ENCODE measurements around the gene NSL1. TPM values are rescaled to one million over a fixed set of nuclear protein-coding genes. Genes with fewer than 3 reads are reported as not detected.

NSL1 gene
- polyA plus RNA-seq, 1 donor (not counting 4 experiments of a cell fraction or from before 2014, with no cell fraction given), result 25.5 TPM

GRCh38 chr1:212752934-212753497 is 38.6 kb downstream of the NSL1 start:
- H3K9me3 ChIP-seq (ENCODE audit: control insufficient read depth, low read depth, low read length), result no peaks in the 10 kb centered on the region
- no peaks in the 10 kb centered on the region for H4K20me1 ChIP-seq (ENCODE audit: control insufficient read depth, extremely low read depth, insufficient read depth, low read length)
- dilution Hi-C loops (cut with MboI; ENCODE audit: extremely low pct_ligation_motif_present, low sequenced_read_pairs), result no loop called here
- H3K4me2 ChIP-seq (ENCODE audit: control insufficient read depth, extremely low read depth, insufficient read depth, low read depth, low read length), result peak overlapping the region; percentile 14
- no peak overlapping the region for H3K4me3 ChIP-seq (ENCODE audit: control insufficient read depth in 2 of 3, extremely low read depth in 1 of 3, insufficient read depth in 2 of 3, low read depth in 1 of 3, low read length in 3 of 3)
- DNase-seq (ENCODE audit: low read depth, low spot score), result no peak
- H3K79me2 ChIP-seq (ENCODE audit: control insufficient read depth, insufficient read depth, low read length), result no peaks in the 10 kb centered on the region
- no peak overlapping the region for H3K9ac ChIP-seq (ENCODE audit: control insufficient read depth, extremely low read depth, insufficient read depth, low read length)
- H3K27ac ChIP-seq (ENCODE audit: control insufficient read depth, insufficient read depth, low read length), result no peak overlapping the region
- no peak for FAIRE-seq
- peaks cover 5% of the 10 kb centered on the region for H3K4me1 ChIP-seq (ENCODE audit: control insufficient read depth, extremely low read depth, insufficient read depth, low read length)
- H3K9me1 ChIP-seq (ENCODE audit: control insufficient read depth, extremely low read depth, insufficient read depth, low read length), result no peaks in the 10 kb centered on the region
- no peak for TF ChIP-seq CTCF (optimal IDR thresholded peaks at IDR 0.05 in 1 of 3, IDR thresholded peaks at IDR 0.05 in 1 of 3, conservative IDR thresholded peaks at IDR 0.05 in 1 of 3; ENCODE audit: extremely low read depth in 1 of 3, insufficient read depth in 2 of 3, low read length in 3 of 3)
- no peak for TF ChIP-seq EZH2 (IDR thresholded peaks at IDR 0.05; ENCODE audit: low read length)
- H3K27me3 ChIP-seq (ENCODE audit: control insufficient read depth, extremely low read depth, insufficient read depth, low read length), result no peaks in the 10 kb centered on the region
- H3K36me3 ChIP-seq (ENCODE audit: control insufficient read depth in 2 of 2, extremely low read depth in 1 of 2, insufficient read depth in 2 of 2, low read length in 2 of 2), result no peaks in the 10 kb centered on the region
- no peak overlapping the region for H2AFZ ChIP-seq (ENCODE audit: control insufficient read depth, low read length)

GRCh38 chr1:212752252-212752933 is 39.2 kb downstream of the NSL1 start:
- no peaks in the 10 kb centered on the region for H3K79me2 ChIP-seq (ENCODE audit: control insufficient read depth, insufficient read depth, low read length)
- H3K4me2 ChIP-seq (ENCODE audit: control insufficient read depth, extremely low read depth, insufficient read depth, low read depth, low read length), result no peak overlapping the region
- TF ChIP-seq EZH2 (IDR thresholded peaks at IDR 0.05; ENCODE audit: low read length) (no peak), CTCF (optimal IDR thresholded peaks at IDR 0.05 in 1 of 3, IDR thresholded peaks at IDR 0.05 in 1 of 3, conservative IDR thresholded peaks at IDR 0.05 in 1 of 3; ENCODE audit: extremely low read depth in 1 of 3, insufficient read depth in 2 of 3, low read length in 3 of 3) (no peak)
- H3K9ac ChIP-seq (ENCODE audit: control insufficient read depth, extremely low read depth, insufficient read depth, low read length), result no peak overlapping the region
- DNase-seq (ENCODE audit: low read depth, low spot score) (no peak), FAIRE-seq (no peak)
- dilution Hi-C loops (cut with MboI; ENCODE audit: extremely low pct_ligation_motif_present, low sequenced_read_pairs), result no loop called here
- no peak overlapping the region for H3K27ac ChIP-seq (ENCODE audit: control insufficient read depth, insufficient read depth, low read length)
- no peaks in the 10 kb centered on the region for H3K9me1 ChIP-seq (ENCODE audit: control insufficient read depth, extremely low read depth, insufficient read depth, low read length)
- H3K4me1 ChIP-seq (ENCODE audit: control insufficient read depth, extremely low read depth, insufficient read depth, low read length), result peaks cover 5% of the 10 kb centered on the region
- no peaks in the 10 kb centered on the region for H4K20me1 ChIP-seq (ENCODE audit: control insufficient read depth, extremely low read depth, insufficient read depth, low read length)
- H3K9me3 ChIP-seq (ENCODE audit: control insufficient read depth, low read depth, low read length), result no peaks in the 10 kb centered on the region
- H3K36me3 ChIP-seq (ENCODE audit: control insufficient read depth in 2 of 2, extremely low read depth in 1 of 2, insufficient read depth in 2 of 2, low read length in 2 of 2), result no peaks in the 10 kb centered on the region
- H2AFZ ChIP-seq (ENCODE audit: control insufficient read depth, low read length), result no peak overlapping the region
- no peaks in the 10 kb centered on the region for H3K27me3 ChIP-seq (ENCODE audit: control insufficient read depth, extremely low read depth, insufficient read depth, low read length)
- H3K4me3 ChIP-seq (ENCODE audit: control insufficient read depth in 2 of 3, extremely low read depth in 1 of 3, insufficient read depth in 2 of 3, low read depth in 1 of 3, low read length in 3 of 3), result no peak overlapping the region

Measured in keratinocyte (primary cell).